Kidney epithelial cell (primary cell): Measurements from ENCODE around the gene TMEM108. TPM values are rescaled to one million over a fixed set of nuclear protein-coding genes. Genes with fewer than 3 reads are reported as not detected.

Experiments
- DNase-seq: peaks from one replicate; pipeline ENCODE4 v3.0.0-alpha.2; 2010; ENCODE audit warnings: low read depth
- H3K27me3 ChIP-seq: 2 replicates; pipeline ENCODE4 v1.6.0; 2011; ENCODE audit warnings: low read length; ENCODE audit not compliant: control insufficient read depth, insufficient read depth
- H3K36me3 ChIP-seq: 2 replicates; pipeline ENCODE4 v1.5.1; 2011; ENCODE audit warnings: low read length; ENCODE audit not compliant: control insufficient read depth, insufficient read depth
- H3K4me3 ChIP-seq: 2 replicates; pipeline ENCODE4 v1.5.1; 2011; ENCODE audit warnings: low read depth, mild to moderate bottlenecking, control low read depth, low read length
- total RNA-seq: library from RNA; depleted of rRNA; stranded (reverse); fragments of >200 nt; gene quantifications from 2 replicates; pipeline ENCODE4 v1.2.3, GENCODE V29; 2015
- TF ChIP-seq, protein P1 (sequence below): IDR thresholded peaks from 2 replicates; pipeline ENCODE4 v1.5.1; 2011; ENCODE audit warnings: mild to moderate bottlenecking, moderate library complexity, low read length, control low read depth, inconsistent platforms; ENCODE audit not compliant: insufficient read depth, poor library complexity, severe bottlenecking

TMEM108 gene
- total RNA-seq, 1 donor from 2014 or later: 4.4 TPM

DNA sequence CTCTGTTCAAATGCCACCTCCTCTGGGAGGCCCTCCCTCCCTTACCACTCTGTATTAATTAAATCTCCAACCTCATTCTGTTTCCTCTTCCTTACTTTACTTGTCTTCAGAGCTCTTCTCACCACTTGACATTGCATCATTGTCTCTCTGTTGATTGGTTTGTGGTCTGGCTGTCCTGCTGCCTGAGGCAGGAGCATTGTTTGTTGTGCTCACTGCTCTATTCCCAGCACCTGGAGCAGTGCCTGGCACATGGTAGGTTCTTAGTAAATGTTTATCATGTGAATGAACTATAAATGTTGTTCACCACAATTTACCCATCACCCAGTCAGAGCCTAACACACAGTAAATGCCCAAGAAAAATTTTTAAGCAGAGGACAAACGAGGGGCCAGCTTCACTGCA, 355.0 kb downstream of the TMEM108 start:
- Histone ChIP-seq H3K4me3 (no peak overlapping the region), H3K27me3 (no peaks in the 10 kb centered on the region), H3K36me3 (no peaks in the 10 kb centered on the region)
- no peak for DNase-seq
- TF ChIP-seq, protein P1, sequence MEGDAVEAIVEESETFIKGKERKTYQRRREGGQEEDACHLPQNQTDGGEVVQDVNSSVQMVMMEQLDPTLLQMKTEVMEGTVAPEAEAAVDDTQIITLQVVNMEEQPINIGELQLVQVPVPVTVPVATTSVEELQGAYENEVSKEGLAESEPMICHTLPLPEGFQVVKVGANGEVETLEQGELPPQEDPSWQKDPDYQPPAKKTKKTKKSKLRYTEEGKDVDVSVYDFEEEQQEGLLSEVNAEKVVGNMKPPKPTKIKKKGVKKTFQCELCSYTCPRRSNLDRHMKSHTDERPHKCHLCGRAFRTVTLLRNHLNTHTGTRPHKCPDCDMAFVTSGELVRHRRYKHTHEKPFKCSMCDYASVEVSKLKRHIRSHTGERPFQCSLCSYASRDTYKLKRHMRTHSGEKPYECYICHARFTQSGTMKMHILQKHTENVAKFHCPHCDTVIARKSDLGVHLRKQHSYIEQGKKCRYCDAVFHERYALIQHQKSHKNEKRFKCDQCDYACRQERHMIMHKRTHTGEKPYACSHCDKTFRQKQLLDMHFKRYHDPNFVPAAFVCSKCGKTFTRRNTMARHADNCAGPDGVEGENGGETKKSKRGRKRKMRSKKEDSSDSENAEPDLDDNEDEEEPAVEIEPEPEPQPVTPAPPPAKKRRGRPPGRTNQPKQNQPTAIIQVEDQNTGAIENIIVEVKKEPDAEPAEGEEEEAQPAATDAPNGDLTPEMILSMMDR: no peak

DNA sequence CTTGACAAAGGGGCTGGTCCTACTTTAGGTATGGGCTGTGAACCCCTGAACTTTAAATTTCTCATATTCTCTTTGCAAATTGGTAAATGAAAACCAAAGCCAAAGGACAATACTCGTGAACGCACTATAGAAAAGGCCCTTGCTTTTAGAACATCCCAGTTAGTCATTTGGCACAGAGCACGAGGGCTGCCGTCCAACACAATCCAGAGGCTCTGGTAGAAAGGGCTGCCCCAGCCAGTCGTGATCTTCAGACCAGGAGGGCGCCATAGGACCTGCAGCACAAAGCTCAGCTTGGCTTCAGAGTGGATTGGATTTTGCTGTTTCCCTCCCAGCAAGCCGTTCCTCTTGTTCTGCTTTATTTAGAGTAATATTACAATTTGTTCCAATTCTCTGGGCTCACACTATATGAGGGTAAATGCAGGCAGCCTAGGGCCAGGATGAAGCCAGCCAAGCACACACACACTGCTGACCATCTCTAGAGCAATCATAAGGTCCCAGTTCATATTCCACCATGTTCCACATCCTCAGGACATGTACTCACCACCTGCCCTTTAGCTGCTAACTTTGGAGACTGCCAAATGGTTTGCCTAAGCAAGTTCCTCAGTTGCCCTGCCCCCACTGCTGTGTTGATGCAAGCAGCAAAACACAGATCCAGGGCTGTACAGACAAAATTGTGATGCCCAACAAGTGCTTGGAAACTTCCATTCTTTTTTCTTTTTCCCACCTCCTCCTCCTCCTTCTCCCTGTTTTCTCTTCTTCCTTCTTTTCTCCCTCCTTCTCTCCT, 355.7 kb downstream of the TMEM108 start:
- TF ChIP-seq, protein P1: no peak
- DNase-seq: no peak
- Histone ChIP-seq H3K36me3 (no peaks in the 10 kb centered on the region), H3K4me3 (no peak overlapping the region), H3K27me3 (no peaks in the 10 kb centered on the region)

DNA sequence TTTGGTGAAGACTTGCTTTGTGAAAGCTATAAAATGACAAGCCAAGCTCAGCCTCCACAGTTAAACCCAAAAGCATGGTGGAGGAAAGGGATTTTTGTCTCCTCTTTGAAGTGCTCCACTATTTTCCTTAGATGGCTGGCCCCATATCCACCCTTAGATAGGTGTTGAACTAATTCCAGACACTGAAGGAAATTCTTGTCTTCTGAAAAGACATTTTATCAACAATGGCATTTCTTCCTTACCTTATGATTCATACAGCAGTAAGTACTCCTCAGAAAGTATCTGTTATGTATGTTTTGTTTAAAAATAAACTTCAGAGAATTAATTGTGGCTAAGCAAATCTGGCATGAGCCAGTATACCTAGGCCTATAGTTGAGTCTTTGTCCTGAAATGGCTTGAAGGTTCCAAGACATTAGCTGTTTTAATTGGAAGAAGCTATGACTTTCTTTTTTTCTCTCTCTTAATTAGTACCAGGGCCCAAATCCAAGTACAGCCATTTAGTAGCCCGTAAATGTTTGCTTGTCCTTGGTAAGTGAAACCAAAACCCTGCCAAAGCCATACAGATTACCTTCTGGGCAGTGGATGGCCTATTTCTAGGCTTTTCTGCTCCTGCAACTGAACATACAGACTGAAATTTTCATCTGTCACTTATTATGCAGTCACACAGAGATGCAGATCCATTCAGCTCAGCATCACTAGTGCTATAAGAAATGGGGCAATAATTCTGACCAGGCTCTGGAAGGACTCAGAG, 356.5 kb downstream of the TMEM108 start:
- no peak for DNase-seq

GRCh38 chr3:133396906-133397305, 358.7 kb downstream of the TMEM108 start:
- H3K4me3 ChIP-seq: no peak overlapping the region
- DNase-seq: no peak
- no peaks in the 10 kb centered on the region for H3K36me3 ChIP-seq
- TF ChIP-seq, protein P1: no peak
- H3K27me3 ChIP-seq: no peaks in the 10 kb centered on the region

More for the DNA sequence above, 356.5 kb downstream of the TMEM108 start:
- H3K27me3 ChIP-seq: no peaks in the 10 kb centered on the region
- H3K36me3 ChIP-seq: no peaks in the 10 kb centered on the region
- H3K4me3 ChIP-seq: no peak overlapping the region
- TF ChIP-seq, protein P1: no peak

DNA sequence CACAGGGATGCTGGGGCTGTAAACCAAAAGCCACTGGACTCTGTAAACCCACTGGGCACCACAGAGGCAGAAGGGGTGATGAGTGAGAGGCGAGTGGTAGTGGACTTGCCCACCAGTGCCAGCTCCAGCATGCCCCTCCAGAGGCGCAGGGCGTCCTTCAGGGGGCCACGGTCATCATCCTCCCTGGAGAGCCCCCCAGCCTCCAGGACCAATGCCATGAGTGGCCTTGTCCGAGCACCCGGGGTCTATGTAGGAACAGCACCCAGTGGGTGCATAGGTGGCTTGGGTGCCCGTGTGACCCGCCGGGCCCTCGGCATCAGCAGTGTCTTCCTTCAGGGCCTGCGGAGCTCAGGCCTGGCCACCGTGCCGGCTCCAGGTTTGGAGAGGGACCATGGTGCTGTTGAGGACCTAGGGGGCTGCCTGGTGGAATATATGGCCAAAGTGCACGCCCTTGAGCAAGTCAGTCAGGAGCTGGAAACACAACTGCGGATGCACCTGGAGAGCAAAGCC, 361.9 kb downstream of the TMEM108 start, which contains the start of gene BFSP2:
Gene BFSP2 (plus strand): TSS at position 51 of the 510 bp plus-strand sequence. CDS start 28 bp downstream, at position 79.
- Histone ChIP-seq H3K36me3 (no peaks in the 10 kb centered on the region), H3K27me3 (no peaks in the 10 kb centered on the region), H3K4me3 (no peak within 1 kb of the TSS)
- no peak for DNase-seq
- TF ChIP-seq, protein P1: no peak
